Measurements from ENCODE around the gene E2F6.

E2F6 gene

DNA sequence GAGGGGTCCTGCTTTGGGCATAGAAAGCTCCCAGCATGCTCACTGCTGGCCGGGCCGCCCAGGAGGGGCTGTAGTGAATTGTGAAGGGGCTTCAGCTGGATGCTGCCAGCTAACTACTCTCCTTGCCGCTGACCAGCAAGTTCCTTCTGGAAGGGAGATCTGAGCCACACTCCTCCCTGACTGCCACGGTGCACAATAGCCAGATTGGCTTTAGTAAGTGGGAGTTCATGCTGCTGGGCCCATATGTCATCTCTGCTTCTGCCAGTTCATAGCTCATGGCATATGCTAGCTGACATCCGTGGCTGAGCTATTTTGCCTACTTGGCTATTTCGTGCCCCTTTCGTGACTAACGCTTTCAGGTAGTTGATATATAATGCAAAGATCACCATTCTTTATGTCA lies 69.9 kb downstream of the E2F6 start:
- H3K4me3 ChIP-seq (replicated peaks; ENCODE audit: insufficient read depth, low read length): no peak overlapping the region
- no peaks in the 10 kb centered on the region for H3K27me3 ChIP-seq (ENCODE audit: insufficient read depth, poor library complexity, severe bottlenecking)
- no peak overlapping the region for H3K27ac ChIP-seq (replicated peaks)
- TF ChIP-seq, protein P1, sequence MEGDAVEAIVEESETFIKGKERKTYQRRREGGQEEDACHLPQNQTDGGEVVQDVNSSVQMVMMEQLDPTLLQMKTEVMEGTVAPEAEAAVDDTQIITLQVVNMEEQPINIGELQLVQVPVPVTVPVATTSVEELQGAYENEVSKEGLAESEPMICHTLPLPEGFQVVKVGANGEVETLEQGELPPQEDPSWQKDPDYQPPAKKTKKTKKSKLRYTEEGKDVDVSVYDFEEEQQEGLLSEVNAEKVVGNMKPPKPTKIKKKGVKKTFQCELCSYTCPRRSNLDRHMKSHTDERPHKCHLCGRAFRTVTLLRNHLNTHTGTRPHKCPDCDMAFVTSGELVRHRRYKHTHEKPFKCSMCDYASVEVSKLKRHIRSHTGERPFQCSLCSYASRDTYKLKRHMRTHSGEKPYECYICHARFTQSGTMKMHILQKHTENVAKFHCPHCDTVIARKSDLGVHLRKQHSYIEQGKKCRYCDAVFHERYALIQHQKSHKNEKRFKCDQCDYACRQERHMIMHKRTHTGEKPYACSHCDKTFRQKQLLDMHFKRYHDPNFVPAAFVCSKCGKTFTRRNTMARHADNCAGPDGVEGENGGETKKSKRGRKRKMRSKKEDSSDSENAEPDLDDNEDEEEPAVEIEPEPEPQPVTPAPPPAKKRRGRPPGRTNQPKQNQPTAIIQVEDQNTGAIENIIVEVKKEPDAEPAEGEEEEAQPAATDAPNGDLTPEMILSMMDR (IDR thresholded peaks at IDR 0.05; ENCODE audit: insufficient read depth, low read length): no peak
- TF ChIP-seq GABPA (IDR thresholded peaks at IDR 0.05; ENCODE audit: low read depth) (no peak), SPI1 (IDR thresholded peaks at IDR 0.05; ENCODE audit: borderline replicate concordance, low read depth) (no peak), REST (IDR thresholded peaks at IDR 0.05; ENCODE audit: insufficient replicate concordance, low read depth) (no peak), POLR2AphosphoS5 (IDR thresholded peaks at IDR 0.05; ENCODE audit: low read depth) (no peak)
- DNase-seq (ENCODE audit: low read depth in 1 of 2, low spot score in 1 of 2): no peak

- Histone ChIP-seq H3K4me3 (replicated peaks; ENCODE audit: insufficient read depth, low read length) (no peak overlapping the region), H3K27me3 (ENCODE audit: insufficient read depth, poor library complexity, severe bottlenecking) (no peaks in the 10 kb centered on the region), H3K27ac (replicated peaks) (no peak overlapping the region)
- DNase-seq (ENCODE audit: low read depth in 1 of 2, low spot score in 1 of 2): no peak
- TF ChIP-seq REST (IDR thresholded peaks at IDR 0.05; ENCODE audit: insufficient replicate concordance, low read depth) (no peak), POLR2AphosphoS5 (IDR thresholded peaks at IDR 0.05; ENCODE audit: low read depth) (no peak), SPI1 (IDR thresholded peaks at IDR 0.05; ENCODE audit: borderline replicate concordance, low read depth) (no peak), GABPA (IDR thresholded peaks at IDR 0.05; ENCODE audit: low read depth) (no peak)
- TF ChIP-seq, protein P1 (IDR thresholded peaks at IDR 0.05; ENCODE audit: insufficient read depth, low read length): no peak
Observed at GRCh38 chr2:11395389-11395788, 70.6 kb downstream of the E2F6 start.
